Activated CD8-positive, alpha-beta memory T cell treated with anti-CD3 and anti-CD28 coated beads, Interleukin-2, amount 50 U/mL, for 48 hours (primary cell): ENCODE measurements around the gene ZNF280D.

ENCODE experiments used
- DNase-seq: peaks from one replicate; pipeline ENCODE4 v3.0.0-alpha.2; 2020

Gene ZNF280D

DNA sequence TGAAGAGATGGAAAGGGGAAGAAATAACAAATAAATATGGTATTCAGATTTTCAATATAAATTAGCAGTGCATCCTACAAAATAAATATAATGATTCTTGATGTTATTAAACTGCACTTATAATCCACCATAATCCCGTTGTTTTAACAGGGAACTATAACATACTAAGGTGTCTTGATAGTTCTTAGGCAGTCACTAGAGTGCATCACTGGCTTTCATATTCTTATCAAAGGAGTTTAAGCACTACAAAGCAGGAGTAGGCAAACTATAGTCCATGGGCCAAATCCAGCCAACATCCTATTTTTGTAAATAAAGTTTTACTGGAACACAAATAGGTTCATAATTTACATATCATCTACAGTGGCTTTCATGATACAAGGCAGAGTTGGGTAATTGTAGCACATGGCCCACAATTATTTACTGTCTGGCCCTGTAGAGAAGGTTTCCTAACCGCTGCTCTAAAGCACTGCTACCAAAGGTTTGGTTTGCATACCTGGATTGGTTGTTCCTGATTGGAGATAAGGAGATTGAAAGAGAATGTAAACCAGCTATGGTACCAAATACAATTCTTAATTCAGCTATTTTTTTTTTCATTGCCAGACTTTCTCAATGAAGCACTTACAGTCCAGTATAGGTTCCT is 104.3 kb downstream of the ZNF280D start:
- DNase-seq: no peak

DNA sequence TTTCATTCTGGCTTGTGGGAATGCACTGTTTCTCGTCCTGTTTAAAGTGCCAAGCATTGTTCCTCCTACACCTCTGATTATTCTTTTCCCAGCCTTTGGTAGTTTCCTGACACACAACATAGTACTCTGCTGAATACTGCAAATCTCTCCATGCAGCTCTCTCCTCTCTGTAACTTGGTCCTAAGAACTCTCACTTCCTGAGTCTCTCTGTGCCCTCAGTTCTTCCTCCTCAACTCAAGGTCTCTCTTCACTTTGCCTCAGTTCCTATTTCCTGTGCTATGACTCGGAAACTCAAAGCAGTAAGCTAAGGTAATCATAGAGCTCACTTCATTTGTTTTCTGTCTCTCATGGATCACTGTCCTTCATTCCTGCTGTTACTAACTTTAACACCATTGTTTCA is 113.4 kb downstream of the ZNF280D start:
- DNase-seq: no peak

DNA sequence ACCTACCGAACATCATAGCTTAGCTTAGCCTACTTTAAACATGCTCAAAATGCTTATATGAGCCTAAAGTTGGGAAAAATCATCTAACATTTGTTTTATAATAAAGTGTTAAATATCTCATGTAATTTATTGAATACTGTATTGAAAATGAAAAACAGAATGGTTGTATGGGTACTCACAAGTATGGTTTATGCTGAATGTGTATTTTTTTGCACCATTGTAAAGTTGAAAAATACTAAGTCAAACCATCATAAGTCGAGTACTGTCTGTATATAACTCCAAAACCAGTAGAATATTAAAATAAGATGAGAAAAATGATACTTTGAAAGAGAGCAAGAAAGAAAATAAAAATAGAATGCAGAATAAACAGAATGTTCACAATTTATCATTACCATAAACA is 115.7 kb downstream of the ZNF280D start:
- no peak for DNase-seq

DNA sequence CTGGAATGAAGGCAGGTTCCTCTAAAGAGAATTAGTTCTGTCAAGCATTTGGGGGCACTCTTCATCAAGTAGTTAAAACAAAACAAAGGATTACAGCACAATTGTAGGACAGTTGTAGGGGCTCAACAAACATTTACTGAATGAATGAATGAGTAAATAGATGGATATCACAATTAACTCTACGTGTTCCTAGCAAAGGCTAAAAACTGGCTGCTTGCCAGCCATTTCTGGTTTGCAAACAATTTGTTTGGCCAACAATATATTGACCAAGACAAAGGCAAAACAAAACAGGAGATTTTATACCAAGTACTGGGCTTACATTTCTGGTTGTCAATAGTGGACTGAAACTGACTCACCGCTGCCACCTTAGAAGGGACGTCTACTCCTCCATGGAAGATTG is 116.8 kb downstream of the ZNF280D start:
- no peak for DNase-seq

DNA sequence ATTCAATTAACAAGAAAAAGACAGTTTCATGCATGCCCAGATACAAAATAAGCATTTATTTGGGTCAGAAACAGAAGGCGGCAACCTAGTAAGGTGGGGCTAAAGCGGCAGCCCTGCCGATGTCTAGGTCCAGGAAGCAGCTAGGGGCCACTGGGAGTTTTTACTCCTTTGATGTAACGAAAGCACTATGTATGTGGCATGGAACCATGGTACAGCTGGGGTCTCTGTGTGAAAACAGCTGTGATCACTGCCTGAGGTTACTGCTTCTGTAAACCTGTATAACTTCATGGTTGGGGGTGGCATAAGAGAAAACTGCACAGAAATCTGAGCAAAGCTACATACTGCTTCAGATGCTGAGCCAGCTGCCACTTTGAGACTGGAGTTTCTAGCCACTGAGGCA is 119.5 kb downstream of the ZNF280D start:
- no peak for DNase-seq

DNA sequence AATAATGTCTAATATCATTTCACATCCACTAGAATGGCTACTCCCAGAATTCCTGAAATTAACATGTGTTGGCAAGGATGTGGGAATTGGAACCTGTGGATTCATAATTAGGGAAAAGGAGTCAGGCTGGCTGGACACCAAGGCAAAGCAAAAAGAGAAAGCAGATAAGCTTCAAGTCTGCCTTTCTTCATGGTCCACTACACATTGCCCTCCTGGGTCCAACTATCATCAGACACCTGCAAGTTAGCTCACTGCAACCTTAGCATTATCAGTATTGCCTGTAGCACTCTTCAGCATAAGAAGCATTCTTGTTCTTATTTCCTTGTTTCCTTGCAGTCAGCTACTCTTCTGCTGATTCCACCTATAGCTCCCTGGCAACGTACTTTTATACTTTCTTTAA is 124.3 kb downstream of the ZNF280D start:
- DNase-seq: no peak

DNA sequence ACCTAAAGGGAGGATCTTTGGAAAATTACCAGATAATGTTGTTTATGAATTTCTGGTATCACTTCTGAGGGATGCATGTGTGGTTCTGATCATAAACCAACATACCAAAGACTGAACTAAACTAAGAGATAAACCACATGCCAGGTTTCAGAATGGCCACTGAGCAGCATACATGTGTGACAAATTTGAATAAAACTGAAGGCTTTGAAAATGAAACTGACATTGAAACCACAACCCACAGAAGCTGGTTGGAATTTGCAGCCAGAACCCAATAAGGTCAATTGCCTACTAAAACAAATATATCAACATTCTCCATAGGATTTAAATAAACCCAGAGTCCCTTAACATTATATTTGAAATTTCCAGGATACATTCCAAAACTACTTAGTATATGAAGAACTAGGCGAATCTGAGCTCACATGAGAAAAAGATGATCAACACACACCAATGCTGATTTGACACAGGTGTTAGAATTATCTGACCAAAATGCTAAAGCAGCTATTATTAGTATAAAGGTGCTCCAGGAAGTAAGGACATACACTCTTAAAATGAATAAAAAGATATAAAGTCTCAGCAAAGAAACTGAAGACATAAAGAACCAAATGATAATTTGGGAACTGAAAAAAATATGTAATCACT is 125.0 kb downstream of the ZNF280D start:
- no peak for DNase-seq

DNA sequence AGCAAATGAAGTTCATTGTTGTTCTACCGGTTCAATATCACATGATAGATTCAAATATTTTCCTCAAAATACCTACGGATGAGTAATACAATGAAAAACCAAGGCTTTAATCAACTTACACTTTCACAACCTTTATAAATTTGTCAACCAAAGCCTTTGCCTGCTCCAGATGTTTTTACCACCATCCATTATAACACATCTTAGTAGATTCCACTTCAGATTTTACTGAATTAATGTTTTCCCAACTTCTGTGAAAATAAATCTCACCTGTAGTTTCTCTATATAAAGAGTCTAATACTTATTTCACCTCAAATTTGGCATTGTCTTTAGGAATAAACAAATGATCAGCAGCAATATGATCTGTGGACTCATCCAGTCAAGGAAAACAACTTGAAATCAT is 131.1 kb downstream of the ZNF280D start:
- DNase-seq: no peak

DNA sequence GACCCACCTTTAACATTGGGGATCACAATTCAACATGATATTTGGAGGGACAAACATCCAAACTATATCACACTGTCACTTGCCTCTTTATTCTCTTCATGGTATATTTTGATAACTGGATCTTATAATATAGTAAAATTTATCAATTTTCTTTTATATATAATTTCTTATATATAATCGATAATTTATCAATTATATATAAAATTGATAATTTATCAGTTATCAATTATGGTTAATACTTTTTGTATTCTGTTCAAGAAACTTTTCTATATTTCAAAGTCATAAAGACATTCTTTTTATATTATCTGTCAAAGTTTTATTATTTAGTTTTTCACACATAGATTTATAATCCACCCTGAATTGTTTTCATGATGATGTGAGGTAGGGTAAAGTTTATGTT is 132.9 kb downstream of the ZNF280D start:
- DNase-seq: no peak

DNA sequence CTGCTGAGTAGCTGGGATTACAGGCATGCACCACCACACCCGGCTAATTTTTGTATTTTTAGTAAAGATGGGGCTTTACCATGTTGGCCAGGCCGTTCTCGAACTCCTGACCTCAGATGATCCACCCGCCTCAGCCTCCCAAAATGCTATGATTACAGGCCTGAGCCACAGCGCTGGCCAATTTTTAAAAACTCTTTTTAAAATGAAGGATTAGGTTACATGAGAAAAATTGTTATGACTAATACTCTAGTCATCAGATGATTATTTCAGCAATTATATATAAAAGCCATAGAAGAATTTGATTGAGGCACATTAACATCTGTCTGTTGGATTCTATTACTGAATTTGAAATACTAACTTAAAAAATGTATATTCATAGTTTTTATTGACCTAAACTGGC is 134.3 kb downstream of the ZNF280D start:
- no peak for DNase-seq

DNA sequence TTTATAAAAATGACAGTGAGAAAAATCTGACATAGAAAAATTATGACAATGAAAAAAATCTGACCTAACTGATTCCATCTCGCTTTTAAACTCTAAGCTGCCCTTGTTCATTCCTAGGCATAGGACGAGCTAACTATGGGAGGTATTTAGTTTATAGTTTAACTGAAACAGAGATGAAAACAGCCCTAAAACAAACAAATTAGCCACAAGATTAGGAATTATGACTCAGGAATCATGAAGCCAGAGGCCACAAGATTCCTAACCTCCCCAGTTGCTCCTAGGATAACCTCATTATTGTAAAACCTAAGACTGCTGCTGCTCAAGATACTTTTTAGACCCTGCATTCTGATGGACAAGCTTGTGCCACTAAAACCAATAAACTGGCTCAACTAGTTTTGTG is 145.6 kb downstream of the ZNF280D start:
- DNase-seq: no peak

DNA sequence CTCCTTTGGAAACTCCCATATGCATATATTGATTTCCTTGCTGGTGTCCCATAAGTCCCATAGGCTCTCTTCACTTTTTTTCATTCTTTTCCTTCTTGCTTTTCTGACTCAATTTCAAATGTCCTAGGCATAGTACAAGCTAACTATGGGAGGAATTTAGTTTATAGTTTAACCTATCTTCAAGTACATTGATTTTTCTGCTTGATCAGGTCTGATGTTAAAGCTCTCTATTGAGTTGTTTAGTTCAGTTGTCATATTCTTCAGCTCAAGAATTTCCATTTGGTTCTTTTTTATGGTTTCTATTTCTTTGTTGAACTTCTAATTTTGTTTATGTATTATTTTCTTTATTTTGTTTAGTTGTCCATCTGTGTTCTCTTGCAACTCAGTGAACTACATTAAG is 147.1 kb downstream of the ZNF280D start:
- DNase-seq: no peak

DNA sequence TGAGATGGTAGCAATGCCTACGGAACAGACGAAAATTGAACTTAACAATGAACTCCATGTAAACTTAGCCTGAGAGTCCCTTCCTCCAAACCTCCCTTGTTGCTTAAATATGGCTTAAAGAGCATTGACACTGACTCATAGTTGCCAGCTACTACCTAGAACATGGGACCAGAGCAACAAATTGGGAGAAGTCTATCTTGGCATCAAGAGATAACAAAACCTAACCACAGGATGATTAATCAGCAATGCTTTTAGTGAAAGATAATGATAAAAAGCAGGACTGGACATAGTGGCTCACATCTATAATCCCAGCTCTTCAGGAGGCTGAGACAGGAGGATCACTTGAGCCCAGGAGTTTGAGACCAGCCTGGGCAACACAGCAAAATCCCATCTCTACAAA is 150.5 kb downstream of the ZNF280D start:
- no peak for DNase-seq
